ENCODE measurements around the gene FRMPD1.

GRCh38 chr9:37640246-37640645 lies 10.5 kb upstream of the FRMPD1 start:
- TF ChIP-seq CTCF (IDR thresholded peaks at IDR 0.05; ENCODE audit: poor library complexity, severe bottlenecking) (no peak), MXI1 (conservative IDR thresholded peaks at IDR 0.05; ENCODE audit: poor library complexity, severe bottlenecking) (no peak), POLR2AphosphoS5 (IDR thresholded peaks at IDR 0.05) (peak; percentile 28), EP300 (conservative IDR thresholded peaks at IDR 0.05; ENCODE audit: poor library complexity, severe bottlenecking) (no peak), SMC3 (conservative IDR thresholded peaks at IDR 0.05; ENCODE audit: poor library complexity) (no peak)
